ENCODE data around the gene TEAD1. TPM values are rescaled to one million over a fixed set of nuclear protein-coding genes. Genes with fewer than 3 reads are reported as not detected.

The TEAD1 gene
- total and polyA plus RNA-seq, 9 of the 15 experiments (the other 6 are each of a cell fraction or from before 2014, with no cell fraction given), result 1.7 to 17.7 (median 10.8) TPM

GRCh38 chr11:12673924-12674570 lies at the start of gene TEAD1 (continued):
- TF ChIP-seq BCLAF1 (IDR thresholded peaks at IDR 0.05; ENCODE audit: borderline replicate concordance in 1 of 2, control insufficient read depth in 1 of 2, low read depth in 2 of 2, low read length in 1 of 2), result no peak
- peak; percentile 95 for TF ChIP-seq CCNT2 (IDR thresholded peaks at IDR 0.05; ENCODE audit: borderline replicate concordance, extremely low read depth, insufficient read length, low read depth, low read length)
- TF ChIP-seq, protein P1, sequence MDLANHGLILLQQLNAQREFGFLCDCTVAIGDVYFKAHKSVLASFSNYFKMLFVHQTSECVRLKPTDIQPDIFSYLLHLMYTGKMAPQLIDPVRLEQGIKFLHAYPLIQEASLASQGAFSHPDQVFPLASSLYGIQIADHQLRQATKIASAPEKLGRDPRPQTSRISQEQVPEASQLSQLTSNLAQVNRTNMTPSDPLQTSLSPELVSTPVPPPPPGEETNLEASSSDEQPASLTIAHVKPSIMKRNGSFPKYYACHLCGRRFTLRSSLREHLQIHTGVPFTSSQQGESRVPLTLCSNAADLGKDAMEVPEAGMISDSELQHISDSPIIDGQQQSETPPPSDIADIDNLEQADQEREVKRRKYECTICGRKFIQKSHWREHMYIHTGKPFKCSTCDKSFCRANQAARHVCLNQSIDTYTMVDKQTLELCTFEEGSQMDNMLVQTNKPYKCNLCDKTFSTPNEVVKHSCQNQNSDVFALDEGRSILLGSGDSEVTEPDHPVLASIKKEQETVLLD (IDR thresholded peaks at IDR 0.05), result peak; percentile 56; the same call in 1 of the 2 replicates
- peak; percentile 84; the same call in 1 of the 2 replicates for TF ChIP-seq SP1 (CRISPR knock-in tag; IDR thresholded peaks at IDR 0.05)
- 0 out of 2 replicates have a peak, but pooled peaks have one; percentile 28 for TF ChIP-seq MTA1 (IDR thresholded peaks at IDR 0.05; ENCODE audit: borderline replicate concordance)
- TF ChIP-seq RNF2 (IDR thresholded peaks at IDR 0.05), result peak; percentile 25; the same call in 1 of the 2 replicates
- TF ChIP-seq NBN (IDR thresholded peaks at IDR 0.05; ENCODE audit: low read depth), result peak; percentile 90; the same call in 1 of the 2 replicates
- TF ChIP-seq CEBPG (CRISPR knock-in tag; IDR thresholded peaks at IDR 0.05), result no peak
- TF ChIP-seq CEBPG (tag; conservative IDR thresholded peaks at IDR 0.05 in 1 of 2, IDR thresholded peaks at IDR 0.05 in 1 of 2), result 0 out of 4 replicates have a peak, but pooled peaks of 1 of the 2 experiments have one; percentile 64
- TF ChIP-seq POLR2B (IDR thresholded peaks at IDR 0.05; ENCODE audit: low read depth, partially characterized antibody), result peak; percentile 66
- TF ChIP-seq ZBTB17 (CRISPR knock-in tag; IDR thresholded peaks at IDR 0.05), result peak; percentile 20; the same call in 1 of the 2 replicates
- no peak for TF ChIP-seq ZNF124 (CRISPR knock-in tag; IDR thresholded peaks at IDR 0.05)
- TF ChIP-seq ZNF584 (CRISPR knock-in tag; IDR thresholded peaks at IDR 0.05; ENCODE audit: low read depth), result peak; percentile 91; the same call in 1 of the 2 replicates
- peak; percentile 83 to 85 for TF ChIP-seq NRF1 (conservative IDR thresholded peaks at IDR 0.05 in 1 of 2, IDR thresholded peaks at IDR 0.05 in 1 of 2)
- no peak for TF ChIP-seq PHF20 (IDR thresholded peaks at IDR 0.05; ENCODE audit: partially characterized antibody)
- peak; percentile 98 for TF ChIP-seq CREM (IDR thresholded peaks at IDR 0.05; ENCODE audit: low read depth)
- 0 out of 2 replicates have a peak, but pooled peaks have one; percentile 21 for TF ChIP-seq ZNF197 (CRISPR knock-in tag; IDR thresholded peaks at IDR 0.05; ENCODE audit: low read depth)
- TF ChIP-seq ZNF175 (CRISPR knock-in tag; IDR thresholded peaks at IDR 0.05; ENCODE audit: low read depth), result peak; percentile 61; the same call in 1 of the 2 replicates
- peak; percentile 100 for TF ChIP-seq GATAD2B (IDR thresholded peaks at IDR 0.05; ENCODE audit: borderline replicate concordance)
- 0 out of 2 replicates have a peak, but pooled peaks have one; percentile 18 for TF ChIP-seq NR2C2 (CRISPR knock-in tag; IDR thresholded peaks at IDR 0.05)
- no peak for TF ChIP-seq NR2C2 (tag; IDR thresholded peaks at IDR 0.05)
- TF ChIP-seq ID3 (CRISPR knock-in tag; IDR thresholded peaks at IDR 0.05), result no peak
- 0 out of 2 replicates have a peak, but pooled peaks have one; percentile 15 for TF ChIP-seq ID3 (tag; IDR thresholded peaks at IDR 0.05)
- peak; percentile 44 for TF ChIP-seq NFIC (IDR thresholded peaks at IDR 0.05)
